HFFc6 (cell line): Measurements from ENCODE around the gene ABHD6. TPM values are rescaled to one million over a fixed set of nuclear protein-coding genes. Genes with fewer than 3 reads are reported as not detected.
A peak's percentile ranks its signal among the peaks of the same experiment; 100 is the strongest.
"Not testable (repeated sequence)": the region's sequence is repeated elsewhere in the genome, so short reads cannot be mapped to it uniquely, and the experiment has no call there.

Source experiments
- DNase-seq: peaks from one replicate; pipeline ENCODE4 v3.0.0-alpha.2; 2018
- H3K27ac Mint-ChIP-seq: 2 replicates; pipeline ENCODE4 v1.8.0; 2020; ENCODE audit warnings: mild to moderate bottlenecking, mixed read lengths
- H3K27me3 Mint-ChIP-seq: 2 replicates; pipeline ENCODE4 v1.8.0; 2021; ENCODE audit warnings: mild to moderate bottlenecking, moderate library complexity, mixed read lengths; ENCODE audit not compliant: insufficient read depth
- H3K36me3 Mint-ChIP-seq: 2 replicates; pipeline ENCODE4 v1.8.0; 2021; ENCODE audit warnings: low read depth, mixed read lengths
- H3K4me1 Mint-ChIP-seq: 2 replicates; pipeline ENCODE4 v1.8.0; 2020; ENCODE audit warnings: low read depth, mixed read lengths
- H3K4me3 Mint-ChIP-seq: 2 replicates; pipeline ENCODE4 v1.8.0; 2020; ENCODE audit warnings: mild to moderate bottlenecking, moderate library complexity, mixed read lengths
- H3K9me3 Mint-ChIP-seq: 2 replicates; pipeline ENCODE4 v1.8.0; 2020; ENCODE audit warnings: mild to moderate bottlenecking, mixed read lengths
- total RNA-seq, 6 experiments: library from RNA; stranded (reverse); fragmentation: NEBNext Ultra II Directional; extraction: Animal tissue kit (Norgen Biotek cat#: 25700); gene quantifications; 2 replicates in 1 of 6; 3 replicates in 5 of 6; pipeline ENCODE4 v1.2.3, GENCODE V29; 2021
- TF ChIP-seq, protein P1 (sequence below): fragments of 200-600 bp; sonication (generic); IDR thresholded peaks from 2 replicates; pipeline ENCODE4 v1.5.0; 2021; ENCODE audit warnings: antibody characterized with exemption, mild to moderate bottlenecking

Gene ABHD6
- total RNA-seq, 6 experiments from 2014 or later: 6.1 to 8.9 (median 6.5) TPM

DNA sequence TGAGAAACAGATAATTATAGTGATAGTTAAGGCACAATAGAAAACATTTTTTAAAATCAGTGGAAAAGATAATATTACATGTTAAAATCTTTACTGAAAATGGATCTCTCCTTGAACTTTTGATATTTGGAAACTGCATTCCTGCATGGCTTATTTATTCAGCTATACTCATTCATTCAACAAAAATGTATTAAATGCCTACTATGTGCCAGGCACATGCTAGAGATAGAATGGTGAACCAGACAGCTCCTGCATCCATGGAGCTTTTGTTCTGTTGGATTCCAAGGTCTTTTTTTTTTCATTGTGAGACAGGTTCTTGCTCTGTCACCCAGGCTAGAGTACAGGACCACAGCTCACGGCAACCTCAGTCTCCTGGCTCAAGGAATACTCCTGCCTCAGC is 99.6 kb downstream of the ABHD6 start:
- no peak overlapping the region for H3K4me3 Mint-ChIP-seq
- TF ChIP-seq, protein P1, sequence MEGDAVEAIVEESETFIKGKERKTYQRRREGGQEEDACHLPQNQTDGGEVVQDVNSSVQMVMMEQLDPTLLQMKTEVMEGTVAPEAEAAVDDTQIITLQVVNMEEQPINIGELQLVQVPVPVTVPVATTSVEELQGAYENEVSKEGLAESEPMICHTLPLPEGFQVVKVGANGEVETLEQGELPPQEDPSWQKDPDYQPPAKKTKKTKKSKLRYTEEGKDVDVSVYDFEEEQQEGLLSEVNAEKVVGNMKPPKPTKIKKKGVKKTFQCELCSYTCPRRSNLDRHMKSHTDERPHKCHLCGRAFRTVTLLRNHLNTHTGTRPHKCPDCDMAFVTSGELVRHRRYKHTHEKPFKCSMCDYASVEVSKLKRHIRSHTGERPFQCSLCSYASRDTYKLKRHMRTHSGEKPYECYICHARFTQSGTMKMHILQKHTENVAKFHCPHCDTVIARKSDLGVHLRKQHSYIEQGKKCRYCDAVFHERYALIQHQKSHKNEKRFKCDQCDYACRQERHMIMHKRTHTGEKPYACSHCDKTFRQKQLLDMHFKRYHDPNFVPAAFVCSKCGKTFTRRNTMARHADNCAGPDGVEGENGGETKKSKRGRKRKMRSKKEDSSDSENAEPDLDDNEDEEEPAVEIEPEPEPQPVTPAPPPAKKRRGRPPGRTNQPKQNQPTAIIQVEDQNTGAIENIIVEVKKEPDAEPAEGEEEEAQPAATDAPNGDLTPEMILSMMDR: no peak

GRCh38 chr3:58339146-58339545 is 101.6 kb downstream of the ABHD6 start:
- H3K27ac Mint-ChIP-seq, H3K4me3 Mint-ChIP-seq, H3K9me3 Mint-ChIP-seq, H3K27me3 Mint-ChIP-seq, DNase-seq: not testable (repeated sequence)
- Mint-ChIP-seq H3K4me1 (peaks cover 49% of the 10 kb centered on the region), H3K36me3 (peaks cover 17% of the 10 kb centered on the region)

More for the DNA sequence above, 99.6 kb downstream of the ABHD6 start:
- DNase-seq: no peak
- H3K9me3 Mint-ChIP-seq: no peaks in the 10 kb centered on the region
- no peak overlapping the region for H3K27ac Mint-ChIP-seq
- peaks cover 13% of the 10 kb centered on the region for H3K36me3 Mint-ChIP-seq
- no peaks in the 10 kb centered on the region; the same call in 1 of the 2 replicates for H3K27me3 Mint-ChIP-seq
- peaks cover 60% of the 10 kb centered on the region for H3K4me1 Mint-ChIP-seq

GRCh38 chr3:58340594-58341244 is 103.1 kb downstream of the ABHD6 start:
- H3K9me3 Mint-ChIP-seq: no peaks in the 10 kb centered on the region
- H3K4me3 Mint-ChIP-seq: no peak overlapping the region
- H3K36me3 Mint-ChIP-seq: peaks cover 17% of the 10 kb centered on the region
- peak overlapping the region; percentile 73 for H3K27ac Mint-ChIP-seq
- TF ChIP-seq, protein P1: no peak
- no peaks in the 10 kb centered on the region; the same call in 1 of the 2 replicates for H3K27me3 Mint-ChIP-seq
- peaks cover 38% of the 10 kb centered on the region for H3K4me1 Mint-ChIP-seq
- DNase-seq: no peak

DNA sequence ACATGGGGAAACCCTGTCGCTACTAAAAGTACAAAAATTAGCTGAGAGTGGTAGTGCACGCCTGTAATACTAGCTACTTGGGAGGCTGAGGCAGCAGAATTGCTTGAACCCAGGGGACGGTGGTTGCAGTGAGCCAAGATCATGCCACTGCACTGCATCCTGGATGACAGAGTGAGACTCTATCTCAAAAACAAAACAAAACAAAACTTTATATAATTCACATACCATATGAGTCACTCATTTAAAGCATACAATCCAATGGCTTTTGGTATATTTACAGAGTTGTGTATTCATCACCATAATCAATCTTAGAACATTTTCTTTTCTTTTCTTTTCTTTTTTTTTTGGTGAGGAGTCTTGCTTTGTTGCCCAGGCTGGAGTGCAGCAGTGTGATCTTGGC is 103.8 kb downstream of the ABHD6 start:
- H3K4me3 Mint-ChIP-seq: no peak overlapping the region; the same call in 1 of the 2 replicates
- H3K36me3 Mint-ChIP-seq: peaks cover 13% of the 10 kb centered on the region
- H3K4me1 Mint-ChIP-seq: peaks cover 38% of the 10 kb centered on the region
- TF ChIP-seq, protein P1: no peak
- DNase-seq: no peak
- H3K27ac Mint-ChIP-seq: peak overlapping the region; percentile 73
- H3K27me3 Mint-ChIP-seq: no peaks in the 10 kb centered on the region; the same call in 1 of the 2 replicates
- H3K9me3 Mint-ChIP-seq: no peaks in the 10 kb centered on the region

GRCh38 chr3:58342676-58343075 is 105.1 kb downstream of the ABHD6 start:
- no peak overlapping the region for H3K27ac Mint-ChIP-seq
- H3K4me1 Mint-ChIP-seq: peaks cover 29% of the 10 kb centered on the region
- no peak for DNase-seq
- no peaks in the 10 kb centered on the region for H3K9me3 Mint-ChIP-seq
- peaks cover 12% of the 10 kb centered on the region for H3K36me3 Mint-ChIP-seq
- H3K4me3 Mint-ChIP-seq: no peak overlapping the region
- TF ChIP-seq, protein P1: no peak
- H3K27me3 Mint-ChIP-seq: no peaks in the 10 kb centered on the region; the same call in 1 of the 2 replicates

Other genes starting within 250 kb of the ABHD6 start
- 100 to 1,000 TPM in 3 of 6 experiments, 10 to 100 TPM in 3; 93.8 to 117 (median 98.7) TPM for gene FLNB, start 229.4 kb upstream of the ABHD6 start, total RNA-seq
- not detected for gene DNASE1L3, start 26.8 kb upstream of the ABHD6 start, total RNA-seq
- gene RPP14, start 68.5 kb downstream of the ABHD6 start, total RNA-seq: 10 to 100 TPM; 14.5 to 19.9 (median 16.0) TPM
- 1 to 10 TPM; 5.1 to 8.7 (median 6.3) TPM for gene HTD2, start 68.7 kb downstream of the ABHD6 start, total RNA-seq
- 10 to 100 TPM; 16.3 to 25.1 (median 21.1) TPM for gene PXK, start 95.1 kb downstream of the ABHD6 start, total RNA-seq
- 10 to 100 TPM; 85.6 to 95.7 (median 92.3) TPM for gene PDHB, start 196.0 kb downstream of the ABHD6 start, total RNA-seq